GM18858 (cell line): Measurements from ENCODE around the gene TNFSF18.
"Not testable (repeated sequence)": the region's sequence is repeated elsewhere in the genome, so short reads cannot be mapped to it uniquely, and the experiment has no call there.

Experiments used
- ATAC-seq: cut with Tn5 transposase; IDR thresholded peaks from one replicate; pipeline ENCODE4 v1.9.1; 2021; ENCODE audit not compliant: unreplicated experiment

Gene TNFSF18, protein sequence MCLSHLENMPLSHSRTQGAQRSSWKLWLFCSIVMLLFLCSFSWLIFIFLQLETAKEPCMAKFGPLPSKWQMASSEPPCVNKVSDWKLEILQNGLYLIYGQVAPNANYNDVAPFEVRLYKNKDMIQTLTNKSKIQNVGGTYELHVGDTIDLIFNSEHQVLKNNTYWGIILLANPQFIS

DNA sequence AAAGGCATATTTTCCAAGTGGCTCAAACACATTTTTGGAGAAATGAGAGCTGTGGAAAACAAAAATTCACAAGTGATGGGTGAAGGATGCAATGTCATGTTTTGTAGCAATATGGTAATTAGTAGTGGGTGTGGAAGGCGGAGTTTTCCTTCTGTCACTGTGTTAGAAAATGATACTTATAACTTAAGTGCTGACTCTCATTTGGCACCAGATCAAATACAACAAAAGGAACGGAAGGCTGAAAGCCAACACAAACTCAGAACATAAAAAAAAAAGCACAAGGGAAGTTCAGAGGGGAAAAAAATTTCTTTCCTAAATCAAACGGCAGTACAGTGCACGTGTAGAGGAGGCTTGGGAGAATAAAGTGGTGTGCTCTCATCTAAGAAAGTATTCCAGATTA is at the start of gene TNFSF18:
Gene TNFSF18, minus strand, starts transcription at position 77 of the 400 bp plus-strand sequence. Its CDS starts 45 bp downstream, at position 32.
- ATAC-seq: no peak

DNA sequence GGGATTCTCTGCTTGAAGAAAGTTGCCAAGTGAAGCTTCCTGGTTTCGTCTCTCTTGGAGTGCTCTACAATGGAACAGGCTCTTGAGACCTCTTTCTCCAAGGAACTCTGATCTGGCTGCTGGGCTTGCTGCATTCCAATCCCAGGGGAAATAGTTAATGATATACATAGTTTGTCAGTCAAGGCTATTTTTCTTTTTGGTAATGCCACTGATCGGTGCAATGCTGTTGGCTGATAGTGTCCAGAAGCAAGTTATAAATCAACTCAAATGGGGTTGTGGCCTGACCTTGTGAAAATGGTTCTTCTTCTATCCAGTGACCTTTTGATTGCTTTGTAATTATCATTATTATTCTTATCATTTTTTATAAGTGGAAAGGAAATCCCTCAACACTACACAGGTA is 48.4 kb upstream of the TNFSF18 start:
- no peak for ATAC-seq

DNA sequence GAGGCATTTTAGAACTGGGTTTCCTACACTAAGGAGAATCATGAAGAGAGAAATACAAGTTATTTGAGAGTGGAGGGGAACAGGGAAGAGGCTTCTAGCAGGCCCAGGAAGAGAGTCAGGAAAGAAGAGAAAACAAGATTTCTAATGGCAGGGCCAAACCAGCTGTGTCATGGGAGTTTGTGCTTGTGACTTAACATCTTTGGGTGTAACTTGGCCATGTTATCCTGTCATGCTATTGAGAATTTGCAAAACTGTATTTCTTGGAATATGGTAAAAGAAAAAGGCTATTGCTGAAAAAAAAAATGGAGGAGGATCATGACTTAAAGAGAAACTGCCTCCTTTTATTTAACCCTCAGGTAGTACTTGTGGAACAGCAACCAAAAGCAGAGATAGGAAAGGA is 47.4 kb upstream of the TNFSF18 start:
- ATAC-seq: no peak

DNA sequence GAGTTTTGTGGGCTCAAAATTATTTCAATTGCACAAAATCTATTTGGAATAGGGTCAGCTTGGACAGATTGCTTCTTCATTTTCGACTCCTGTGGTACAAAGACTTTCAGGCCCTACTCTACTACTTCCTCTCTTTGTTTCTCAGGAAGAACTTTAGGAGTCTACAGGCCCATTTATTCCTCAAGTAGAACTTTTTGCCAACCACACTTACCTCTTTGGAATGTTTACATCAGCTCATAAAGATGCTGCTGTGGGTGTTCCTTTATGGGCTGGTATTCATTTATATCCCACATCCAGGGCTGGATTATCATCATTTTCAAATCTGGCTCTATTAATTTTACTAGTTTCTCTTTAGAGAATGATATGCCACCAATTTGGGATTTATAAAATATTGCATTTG is 46.3 kb upstream of the TNFSF18 start:
- no peak for ATAC-seq

DNA sequence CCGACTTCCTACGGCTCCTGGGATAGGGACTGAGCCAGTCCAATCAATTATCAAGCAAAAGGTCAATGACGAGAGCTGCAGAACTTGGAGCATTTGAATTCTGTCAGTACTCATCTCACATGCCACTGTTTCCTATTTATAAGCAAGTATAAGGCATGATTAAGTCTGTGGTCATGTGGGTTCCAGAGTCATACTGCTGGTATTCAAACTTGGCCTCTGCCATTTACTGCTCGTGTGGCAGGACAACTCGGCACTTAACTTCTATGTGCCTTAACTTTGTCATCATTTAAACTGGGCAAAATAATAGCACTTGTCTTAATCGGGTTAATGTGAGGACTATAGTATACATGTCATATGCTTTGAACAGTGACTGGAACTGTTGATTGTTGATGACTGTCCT is 44.9 kb upstream of the TNFSF18 start:
- no peak for ATAC-seq

DNA sequence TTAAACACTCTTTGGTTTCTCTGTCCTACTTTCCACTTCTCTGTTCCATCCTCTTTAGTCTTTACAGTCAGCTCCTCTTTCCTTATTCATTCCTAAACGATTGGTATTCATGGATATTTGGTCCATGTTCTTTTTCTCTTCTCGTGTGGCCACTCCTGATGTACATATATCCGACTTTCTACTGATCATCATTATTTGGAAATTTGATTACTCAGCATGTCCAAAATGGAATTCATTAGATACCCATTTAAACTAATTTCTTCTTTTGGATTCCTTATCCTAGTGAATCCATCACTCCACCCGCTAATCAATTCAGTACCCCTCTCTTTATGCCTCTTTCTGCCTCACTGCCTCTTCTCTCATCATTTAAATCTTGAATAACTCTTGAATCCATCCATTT is 43.8 kb upstream of the TNFSF18 start:
- no peak for ATAC-seq

DNA sequence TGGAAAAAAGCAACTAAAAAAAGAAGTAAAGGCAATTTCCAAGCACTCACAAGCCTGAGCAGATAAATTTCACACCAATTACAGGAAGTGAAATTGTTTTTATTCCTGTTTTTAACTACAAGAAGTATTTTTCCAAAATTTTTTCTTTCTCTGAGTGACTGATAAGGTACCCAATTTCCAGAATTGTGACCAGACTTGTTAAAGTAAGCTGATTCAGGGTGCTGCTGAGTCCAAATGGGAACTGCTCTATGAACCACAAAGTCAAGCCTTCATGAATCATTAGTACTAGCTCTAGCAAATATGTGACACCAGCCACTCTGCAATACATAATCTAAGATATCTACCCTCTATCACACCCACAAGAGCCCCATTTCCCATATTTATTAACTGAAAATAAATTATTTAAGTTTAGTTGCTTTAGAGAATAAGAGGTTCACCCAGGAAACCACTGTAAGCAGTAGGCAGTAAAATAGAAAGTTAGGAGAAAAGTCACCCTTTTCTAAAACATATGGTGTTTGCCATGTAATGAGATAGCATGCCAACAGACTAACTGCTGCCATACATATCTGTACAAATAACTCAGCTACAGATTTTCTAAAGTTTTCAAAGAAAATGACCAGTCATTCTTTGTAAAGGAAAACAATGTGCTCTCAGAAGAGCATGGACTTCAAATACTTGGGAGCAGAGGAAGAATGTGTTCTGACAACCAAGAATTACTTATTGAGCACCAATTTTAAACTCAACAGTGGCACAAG is 43.1 kb upstream of the TNFSF18 start:
- ATAC-seq: no peak

DNA sequence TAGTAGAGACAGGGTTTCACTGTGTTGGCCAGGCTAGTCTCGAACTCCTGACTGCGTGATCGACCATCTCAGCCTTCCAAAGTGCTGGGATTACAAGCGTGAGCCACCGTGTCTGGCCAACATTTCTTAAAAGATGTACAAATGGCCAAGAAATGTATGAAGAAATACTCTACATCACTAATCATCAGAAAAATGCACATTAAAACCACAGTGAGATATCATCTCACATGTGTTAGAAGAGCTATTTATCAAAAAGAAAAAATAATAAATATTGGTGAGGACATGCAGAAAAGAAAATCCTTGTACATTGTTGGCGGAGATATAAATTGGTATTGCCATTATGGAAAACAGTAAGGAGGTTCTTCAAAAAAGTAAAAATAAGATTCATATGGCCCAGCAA is 33.6 kb upstream of the TNFSF18 start:
- no peak for ATAC-seq

DNA sequence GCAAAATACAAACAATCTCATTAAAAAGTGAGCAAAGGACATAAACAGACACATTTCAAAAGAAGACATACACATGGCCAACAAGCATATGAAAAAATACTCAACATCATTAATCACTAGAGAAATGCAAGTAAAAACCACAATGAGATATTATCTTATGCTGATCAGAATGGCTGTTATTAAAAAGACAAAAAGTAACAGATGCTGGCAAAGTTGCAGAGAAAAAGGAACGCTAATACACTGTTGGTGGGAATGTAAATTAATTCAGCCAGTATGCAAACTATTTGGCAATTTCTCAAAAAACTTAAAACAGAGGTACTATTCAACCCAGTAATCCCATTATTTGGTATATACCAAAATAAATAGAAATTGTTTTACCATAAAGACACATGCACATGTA is 32.2 kb upstream of the TNFSF18 start:
- ATAC-seq: no peak

DNA sequence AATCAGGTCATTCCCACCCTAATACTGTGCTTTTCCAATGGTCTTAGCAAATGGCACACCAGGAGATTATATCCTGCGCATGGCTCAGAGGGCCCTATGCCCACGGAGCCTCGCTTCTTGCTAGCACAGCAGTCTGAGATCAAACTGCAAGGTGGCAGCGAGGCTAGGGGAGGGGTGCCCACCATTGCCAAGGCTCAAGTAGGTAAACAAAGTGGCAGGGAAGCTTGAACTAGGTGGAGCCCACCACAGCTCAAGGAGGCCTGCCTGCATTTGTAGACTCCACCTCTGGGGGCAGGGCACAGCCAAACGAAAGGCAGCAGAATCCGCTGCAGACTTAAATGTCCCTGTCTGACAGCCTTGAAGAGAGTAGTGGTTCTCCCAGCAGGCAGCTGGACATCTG is 23.5 kb upstream of the TNFSF18 start:
- ATAC-seq: not testable (repeated sequence)

DNA sequence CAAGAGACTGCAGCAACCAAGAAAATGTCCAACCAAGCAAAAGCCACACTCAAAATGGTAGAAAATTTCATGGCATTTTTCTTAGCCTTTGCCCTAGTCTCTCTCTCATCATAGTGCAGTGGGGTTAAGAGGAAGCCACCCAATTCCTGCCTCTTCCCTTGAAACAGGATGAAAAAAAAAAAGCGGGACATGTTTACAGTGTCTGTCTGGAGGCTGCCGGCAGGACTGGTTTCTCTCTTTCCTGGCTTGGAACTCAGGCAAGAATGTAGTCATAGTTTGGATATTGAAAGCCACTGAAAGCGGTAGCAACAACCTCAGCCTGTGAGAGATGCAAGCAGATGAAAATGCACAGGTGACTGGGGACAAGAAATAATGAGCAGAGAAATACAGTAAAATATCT is 13.3 kb upstream of the TNFSF18 start:
- ATAC-seq: no peak

DNA sequence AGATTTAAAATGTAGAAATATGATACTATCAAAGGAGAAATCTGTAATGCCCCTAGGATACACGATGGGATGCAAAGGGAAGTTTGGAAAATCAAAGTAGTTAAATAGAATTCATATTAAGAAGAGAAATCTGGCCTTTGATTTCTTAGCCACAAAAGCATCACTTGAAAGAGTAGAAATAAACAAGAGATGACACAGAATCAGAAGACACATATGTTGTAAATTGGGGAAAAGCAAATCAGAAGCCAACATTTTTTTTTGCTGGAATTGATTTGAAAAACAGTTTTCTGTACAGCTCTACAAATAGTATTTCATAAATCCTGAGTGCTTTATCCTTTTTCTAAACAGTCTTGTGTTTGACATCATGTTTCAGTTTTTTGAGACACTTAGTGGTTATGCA is 12.4 kb upstream of the TNFSF18 start:
- ATAC-seq: no peak

DNA sequence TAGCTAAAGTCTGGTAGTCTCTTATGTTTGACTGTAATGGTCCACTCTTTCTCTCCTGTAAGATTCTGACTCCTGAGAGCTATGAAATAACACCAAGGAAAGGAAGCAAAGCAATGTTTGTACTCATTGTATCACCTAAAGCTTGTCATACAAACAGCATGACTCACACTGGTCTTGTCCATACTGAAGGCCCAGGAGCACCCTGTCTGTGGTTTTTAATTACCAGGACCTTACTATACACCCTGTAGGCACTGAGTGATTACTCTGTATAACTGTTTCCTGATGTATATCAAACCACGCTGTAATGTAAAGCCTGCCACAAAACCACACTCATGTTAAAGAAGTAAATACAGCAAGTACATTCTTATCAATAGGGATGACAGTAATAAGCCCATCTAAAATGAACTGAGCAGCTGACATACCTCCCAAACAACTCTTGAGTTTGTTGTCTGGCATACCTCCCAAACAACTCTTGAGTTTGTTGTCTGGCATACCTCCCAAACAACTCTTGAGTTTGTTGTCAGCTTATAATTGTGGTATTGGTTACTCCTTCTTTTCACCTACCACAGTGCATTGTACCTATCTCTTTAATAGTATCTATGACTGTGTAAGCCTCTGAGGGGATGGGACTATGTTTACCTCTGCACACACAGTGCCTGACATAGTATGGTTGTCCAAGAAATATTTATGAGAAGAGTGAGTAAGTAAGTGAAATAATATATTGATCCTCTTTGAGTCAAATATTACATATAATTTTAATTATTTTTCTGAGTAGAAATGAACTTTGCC is 11.6 kb upstream of the TNFSF18 start:
- no peak for ATAC-seq

DNA sequence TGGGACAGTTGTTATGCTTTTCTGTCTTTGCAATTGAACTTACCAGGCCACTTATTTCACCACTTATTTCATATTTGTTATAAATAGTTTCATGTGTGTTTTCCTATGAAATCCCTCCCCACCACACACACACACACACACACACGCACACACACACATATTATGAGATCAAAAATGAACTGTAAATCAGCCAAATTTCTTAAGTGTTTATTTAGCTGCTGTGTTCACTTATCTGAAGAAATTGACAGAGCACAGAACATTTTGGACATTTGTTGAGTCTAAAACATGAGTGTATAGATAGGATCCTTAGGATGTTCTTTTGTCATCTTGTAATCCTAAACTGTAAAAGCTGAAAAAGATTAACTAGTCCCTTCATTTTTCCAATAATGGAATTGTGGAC is 7.8 kb upstream of the TNFSF18 start:
- ATAC-seq: no peak

DNA sequence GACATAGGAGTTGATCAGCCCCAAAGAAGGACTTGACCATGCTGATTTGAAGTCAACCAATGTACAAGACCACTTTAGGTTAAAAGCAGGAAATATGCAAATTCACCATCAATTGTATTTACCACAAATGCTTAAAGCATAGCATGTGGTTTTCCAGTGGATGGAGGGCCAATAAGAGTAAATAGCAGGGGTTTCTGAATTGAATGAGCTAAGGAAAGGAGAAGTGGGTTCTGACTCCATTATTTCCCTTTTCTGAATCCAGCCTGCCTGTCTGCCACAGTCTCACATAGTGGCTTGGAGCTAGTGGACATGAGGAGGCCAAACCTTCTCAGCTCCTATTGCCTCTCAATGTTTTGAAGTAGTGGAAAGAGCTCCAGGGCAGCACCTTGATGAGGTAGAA is 7.2 kb upstream of the TNFSF18 start:
- ATAC-seq: no peak

DNA sequence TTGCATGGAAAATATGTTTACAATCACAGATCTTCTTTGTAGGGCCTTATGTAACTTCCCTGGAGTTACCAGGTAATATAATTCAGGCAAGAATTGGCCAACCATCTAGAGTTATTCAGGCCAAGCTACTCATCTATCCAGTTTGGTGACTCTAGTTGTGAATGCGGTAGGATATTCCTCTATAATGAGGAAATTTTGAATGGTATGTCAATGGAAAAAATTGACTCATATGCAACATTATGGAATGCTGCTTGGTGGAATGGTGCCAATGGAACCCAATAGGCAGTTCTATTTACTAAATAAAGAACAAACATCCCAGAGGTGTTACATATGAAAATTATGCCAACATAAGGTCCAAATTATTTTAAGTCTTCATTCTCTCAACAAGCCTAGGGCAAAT is 5.6 kb upstream of the TNFSF18 start:
- no peak for ATAC-seq

DNA sequence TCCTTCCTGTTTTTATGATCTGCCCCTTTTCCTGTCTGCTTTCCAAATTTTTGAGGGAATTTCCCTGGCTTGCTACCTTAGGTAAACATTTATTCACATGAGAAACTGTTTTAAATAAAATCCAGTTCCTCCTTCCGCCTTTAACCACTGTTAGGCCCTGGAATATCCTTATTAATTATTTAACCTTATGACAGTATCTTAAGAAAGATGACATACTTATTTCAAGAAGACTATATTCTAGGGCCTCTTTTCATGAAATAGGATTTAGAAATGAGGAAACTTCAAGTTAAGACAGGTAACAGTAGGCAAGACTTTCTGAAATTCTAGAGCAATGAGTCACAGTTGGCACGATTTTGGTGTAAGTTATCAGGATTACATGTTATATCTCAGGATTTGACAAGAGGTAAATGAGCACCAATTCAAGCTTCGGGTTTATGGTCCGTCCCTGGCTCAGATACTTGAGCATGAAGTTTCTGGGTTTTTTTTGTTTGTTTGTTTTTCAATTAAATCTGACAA is 2.0 kb upstream of the TNFSF18 start:
- no peak for ATAC-seq

DNA sequence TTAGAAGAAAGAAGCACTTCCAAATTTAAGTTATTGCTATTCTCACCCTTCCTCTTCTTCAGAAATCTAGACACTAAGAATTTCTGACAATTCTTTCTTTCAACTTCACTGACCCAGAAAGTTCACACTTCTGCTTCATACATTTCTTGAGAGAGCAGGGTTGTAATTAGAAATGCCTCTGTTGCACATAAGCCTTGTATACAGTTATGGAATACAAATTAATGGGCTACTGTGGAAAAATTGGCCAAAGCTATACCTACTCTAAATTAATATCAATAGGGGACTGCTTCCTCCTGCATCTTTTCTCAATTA is 1.5 kb downstream of the TNFSF18 start:
- ATAC-seq: no peak

DNA sequence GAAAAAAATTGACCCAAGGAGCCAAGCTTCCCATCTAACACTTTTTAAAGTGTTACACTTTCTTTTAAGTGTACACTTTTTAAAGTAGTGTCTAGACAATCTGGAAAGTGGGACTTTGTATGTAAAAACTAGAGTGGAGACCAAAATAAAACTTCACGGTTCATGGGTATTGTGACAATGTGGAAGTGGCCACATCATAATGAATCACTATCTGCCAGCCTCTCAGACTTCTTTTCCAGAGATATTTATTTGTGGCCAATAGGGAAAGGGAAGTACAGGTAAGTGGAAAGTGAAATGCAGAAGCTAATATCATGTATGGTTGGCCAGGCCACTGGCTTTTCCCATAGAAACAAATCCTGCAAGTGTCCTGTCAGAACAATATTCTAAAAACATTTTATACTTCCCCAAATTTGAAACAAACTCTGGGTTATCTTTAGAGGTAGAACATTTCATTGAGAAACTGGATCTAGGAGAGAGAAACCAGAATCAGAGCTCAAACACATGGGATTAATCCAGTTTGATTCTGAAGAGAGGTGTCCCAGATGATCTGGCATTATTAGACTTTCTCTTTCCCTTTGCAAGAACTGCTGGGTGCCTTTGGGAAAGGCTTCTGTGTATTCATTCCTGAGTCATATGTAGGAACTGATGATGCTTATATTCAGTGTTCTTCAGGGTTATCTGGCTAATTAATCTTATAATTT is 2.0 kb downstream of the TNFSF18 start:
- no peak for ATAC-seq

DNA sequence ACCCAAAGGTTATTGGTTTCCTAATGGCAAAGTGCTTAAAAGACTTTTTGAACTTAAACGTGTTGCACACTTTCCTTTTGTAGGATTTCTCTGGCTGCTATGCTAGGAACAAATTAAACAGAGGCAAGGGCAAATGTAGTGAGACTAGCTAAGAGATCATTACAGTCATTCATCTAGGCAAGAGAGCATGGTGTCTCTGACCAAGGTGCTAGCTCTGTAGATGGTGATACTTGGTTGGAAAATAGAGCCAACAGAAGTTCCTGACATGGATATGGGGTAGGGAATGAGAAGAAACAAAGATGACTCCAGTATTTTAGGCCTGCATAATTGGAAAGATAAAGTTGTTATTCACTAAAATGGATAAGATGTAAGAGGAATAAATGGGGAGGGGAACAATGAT is 6.1 kb downstream of the TNFSF18 start:
- no peak for ATAC-seq

DNA sequence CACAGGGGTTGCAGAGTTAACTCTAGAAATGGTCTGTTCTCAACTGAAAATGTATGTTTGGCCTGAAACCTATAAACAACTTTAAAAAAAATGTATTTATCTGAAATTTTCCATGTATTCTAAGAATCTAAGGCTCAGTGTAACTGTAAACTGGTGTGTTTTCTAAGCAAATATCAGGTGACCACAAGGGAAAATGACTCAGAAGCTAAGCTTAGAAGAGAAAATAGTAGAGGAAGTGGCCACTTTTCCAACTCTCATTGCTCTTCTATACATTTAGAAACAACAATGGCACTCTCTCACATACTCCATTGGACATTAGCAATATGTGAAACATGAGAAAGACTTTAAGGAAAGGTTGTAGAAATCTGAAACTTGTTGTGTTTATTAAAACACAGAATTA is 7.5 kb downstream of the TNFSF18 start:
- no peak for ATAC-seq

DNA sequence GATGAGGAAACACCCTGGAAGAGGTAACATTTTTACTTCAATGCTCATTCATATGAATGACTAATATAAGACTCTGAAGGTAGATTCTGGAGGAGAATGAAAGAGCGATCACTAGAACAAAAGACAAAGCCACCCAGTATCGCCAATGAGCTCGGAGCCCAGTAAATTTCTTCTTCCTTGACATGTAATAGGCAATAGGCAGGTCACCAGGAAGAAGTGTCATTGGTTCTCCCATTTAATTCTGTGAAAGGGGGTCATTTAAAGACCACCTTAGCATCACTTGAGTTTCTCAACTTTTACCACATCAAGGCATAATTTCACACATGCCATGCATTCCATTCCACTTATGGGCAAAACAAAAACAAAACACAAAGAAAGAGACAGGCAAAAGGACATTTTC is 7.9 kb downstream of the TNFSF18 start:
- no peak for ATAC-seq
